GM12878 (cell line): ENCODE results near the gene SEMA3B. TPM values are rescaled to one million over a fixed set of nuclear protein-coding genes. Genes with fewer than 3 reads are reported as not detected.
A peak's percentile ranks its signal among the peaks of the same experiment; 100 is the strongest.

Experiments
- ATAC-seq: fragments of 200-7000 bp; cut with Tn5 transposase; 3 replicates; pipeline ENCODE4 v1.9.1; 2020; ENCODE audit warnings: mild to moderate bottlenecking, moderate library complexity
- BruUV-seq: library from RNA; stranded (reverse); fragments of 400-500 nt; replicated peaks from 2 replicates; lab custom pipeline; 2021; lab: Mats Ljungman, UMichigan
- CTCF ChIA-PET: fragments of 300-600 bp; sonication (Branson Sonifier 250); formaldehyde crosslinking; extraction: SDS; loops from one replicate; lab custom pipeline; 2021; ENCODE audit warnings: inconsistent platforms; lab: Yijun Ruan, JAX
- POLR2A ChIA-PET: fragments of 350-600 bp; formaldehyde crosslinking; extraction: SDS; loops from one replicate; lab custom pipeline; 2021; ENCODE audit warnings: inconsistent platforms; lab: Charles Lee
- RAD21 ChIA-PET: fragments of 300-600 bp; sonication (Branson Sonifier 250); formaldehyde crosslinking; loops from one replicate; lab custom pipeline; 2023; ENCODE audit warnings: antibody characterized with exemption; ENCODE audit not compliant: unreplicated experiment; lab: Charles Lee
- SMC1A ChIA-PET: fragments of 300-600 bp; sonication (Branson Sonifier 250); formaldehyde crosslinking; loops from one replicate; lab custom pipeline; 2023; ENCODE audit not compliant: unreplicated experiment, uncharacterized antibody; lab: Charles Lee
- DNase-seq: peaks from one replicate; pipeline ENCODE4 v3.0.0-alpha.2; 2011; ENCODE audit warnings: low read depth, low spot score
- FAIRE-seq: peaks from 3 replicates; lab custom pipeline; 2011; peaks lifted over from hg19 to GRCh38; lab: Jason Lieb, UNC
- H2AFZ ChIP-seq: 2 replicates; pipeline ENCODE4 v1.6.0; 2011; ENCODE audit warnings: low read depth, low read length, control low read depth; ENCODE audit not compliant: control insufficient read depth
- H3K27ac ChIP-seq: 2 replicates; pipeline ENCODE4 v1.5.1; 2011; ENCODE audit warnings: control low read depth; ENCODE audit not compliant: control insufficient read depth, insufficient read depth
- H3K27me3 ChIP-seq, 2 experiments: replicated peaks in 1 of 2; 2 replicates each; pipeline versions ENCODE4 v1.6.0 to v1.6.1; 2011; ENCODE audit warnings: low read length in 1 of 2; ENCODE audit not compliant: control insufficient read depth in 2 of 2, insufficient read depth in 2 of 2
- H3K36me3 ChIP-seq, 2 experiments: 2 replicates each; pipeline ENCODE4 v1.5.1; 2011; ENCODE audit warnings: low read length in 1 of 2; ENCODE audit not compliant: control insufficient read depth in 2 of 2, insufficient read depth in 2 of 2
- H3K4me1 ChIP-seq: 2 replicates; pipeline ENCODE4 v1.6.1; 2011; ENCODE audit warnings: mild to moderate bottlenecking, low read length, moderate library complexity, mixed read lengths; ENCODE audit not compliant: control insufficient read depth, insufficient read depth
- H3K4me2 ChIP-seq: 2 replicates; pipeline ENCODE4 v1.6.0; 2011; ENCODE audit warnings: control low read depth; ENCODE audit not compliant: control insufficient read depth, insufficient read depth
- H3K4me3 ChIP-seq: fragments of 200-600 bp; sonication (generic); 2 replicates; pipeline ENCODE4 v1.5.1; 2016
- H3K79me2 ChIP-seq: 2 replicates; pipeline ENCODE4 v1.6.0; 2011; ENCODE audit warnings: low read length; ENCODE audit not compliant: control insufficient read depth, insufficient read depth
- H3K9ac ChIP-seq: 2 replicates; pipeline ENCODE4 v1.8.0; 2011; ENCODE audit warnings: low read length, control low read depth, mixed read lengths; ENCODE audit not compliant: control insufficient read depth, insufficient read depth
- H3K9me3 ChIP-seq: replicated peaks from 3 replicates; pipeline ENCODE4 v1.5.1; 2011; ENCODE audit warnings: mild to moderate bottlenecking, low read length; ENCODE audit not compliant: control insufficient read depth, insufficient read depth
- H4K20me1 ChIP-seq: 2 replicates; pipeline ENCODE4 v1.6.0; 2011; ENCODE audit not compliant: control insufficient read depth, insufficient read depth
- ATF7 ChIP-seq: fragments of 450-650 bp; IDR thresholded peaks from 2 replicates; pipeline ENCODE4 v1.6.1; 2016; ENCODE audit warnings: low read depth, mild to moderate bottlenecking
- BCLAF1 ChIP-seq: fragments of 450-650 bp; IDR thresholded peaks from 2 replicates; pipeline ENCODE4 v1.6.1; 2017; ENCODE audit warnings: antibody characterized with exemption, mild to moderate bottlenecking, moderate library complexity
- CHD1 ChIP-seq: IDR thresholded peaks from 2 replicates; pipeline ENCODE4 v1.6.1; 2012; ENCODE audit warnings: low read depth, low read length, improper control_type of control experiment
- GATAD2B ChIP-seq: fragments of 450-650 bp; conservative IDR thresholded peaks from 2 replicates; pipeline ENCODE4 v1.6.1; 2017; ENCODE audit warnings: low read depth, mild to moderate bottlenecking, moderate library complexity
- HDAC2 ChIP-seq: fragments of 200-600 bp; sonication (generic); IDR thresholded peaks from 2 replicates; pipeline ENCODE4 v1.6.1; 2017
- MAX ChIP-seq: IDR thresholded peaks from 2 replicates; pipeline ENCODE4 v1.6.1; 2012; ENCODE audit warnings: low read depth, low read length, improper control_type of control experiment
- MXI1 ChIP-seq: fragments of 150-350 bp; IDR thresholded peaks from 2 replicates; pipeline ENCODE4 v1.6.1; 2011; ENCODE audit warnings: low read depth, mild to moderate bottlenecking, inconsistent platforms, low read length, improper control_type of control experiment
- SIN3A ChIP-seq: IDR thresholded peaks from 2 replicates; pipeline ENCODE4 v1.6.1; 2012; ENCODE audit warnings: low read depth, low read length, improper control_type of control experiment
- SPI1 ChIP-seq: IDR thresholded peaks from 2 replicates; pipeline ENCODE4 v1.6.1; 2011; ENCODE audit warnings: low read depth, mild to moderate bottlenecking, low read length, moderate library complexity, borderline replicate concordance; ENCODE audit not compliant: insufficient read depth
- TAF1 ChIP-seq: IDR thresholded peaks from 2 replicates; pipeline ENCODE4 v1.6.1; 2011; ENCODE audit warnings: mild to moderate bottlenecking, low read depth, low read length, borderline replicate concordance
- TCF12 ChIP-seq: IDR thresholded peaks from 2 replicates; pipeline ENCODE4 v1.6.1; 2011; ENCODE audit warnings: low read depth, mild to moderate bottlenecking, low read length
- USF1 ChIP-seq: IDR thresholded peaks from 2 replicates; pipeline ENCODE4 v1.6.1; 2011; ENCODE audit warnings: borderline replicate concordance, low read depth, mild to moderate bottlenecking, moderate library complexity, mixed read lengths, low read length; ENCODE audit not compliant: insufficient read depth; ENCODE audit errors: extremely low read length
- WGBS: methylation state at CpG from one replicate; pipeline ENCODE4 v1.1.6; 2016; ENCODE audit warnings: low lambda C conversion rate; ENCODE audit not compliant: insufficient replicate concordance, insufficient coverage; ENCODE audit errors: missing lambda C conversion rate; 5-methylcytosine and 5-hydroxymethylcytosine counted together
- in situ Hi-C: fragments of 300-500 bp; cut with MboI; formaldehyde crosslinking; loops from 9 replicates; pipeline ENCODE4 v1.14.3; 2018; ENCODE audit warnings: mixed read lengths
- intact Hi-C: fragments of 100-400 bp; cut with micrococcal nuclease; formaldehyde crosslinking; loops from one replicate; pipeline ENCODE4 v1.14.2; 2022; ENCODE audit not compliant: unreplicated experiment
- polyA plus RNA-seq, 11 experiments: library from polyadenylated mRNA; depleted of rRNA in 4 of 11; unstranded in 6 of 11; stranded (reverse) in 5 of 11; fragments of >200 nt; fragmentation: Nextera tagmentation in 4 of 11; fragmentation: Illumina TruSeq in 1 of 11; extraction: Ambion mirVana in 4 of 11; extraction: Trizol in 1 of 11; gene quantifications; 1 replicate in 1 of 11; 2 replicates in 10 of 11; pipeline versions ENCODE4 v1.2.1 to v1.2.3, GENCODE V29; 2011 to 2016; ENCODE audit warnings: inconsistent platforms in 2 of 11, missing spikeins in 2 of 11, low read depth in 1 of 11
- total RNA-seq, 4 experiments: library from RNA; depleted of rRNA in 3 of 4; stranded (reverse); fragments of >200 nt in 3 of 4; fragmentation: Illumina TruSeq in 1 of 4; extraction: Trizol in 1 of 4; gene quantifications; 2 replicates each; pipeline versions ENCODE4 v1.2.1 to v1.2.3, GENCODE V29; 2013 to 2021
- TF ChIP-seq, protein P1 (sequence below): fragments of 450-650 bp; formaldehyde crosslinking; IDR thresholded peaks from 2 replicates; pipeline ENCODE4 v1.4.0; 2020; ENCODE audit warnings: mild to moderate bottlenecking, moderate library complexity
- TF ChIP-seq, protein P2 (sequence below): IDR thresholded peaks from 2 replicates; pipeline ENCODE4 v1.6.1; 2011; ENCODE audit warnings: low read depth, mild to moderate bottlenecking, low read length, moderate library complexity, borderline replicate concordance; ENCODE audit errors: extremely low read depth

The SEMA3B gene
- total and polyA plus RNA-seq, 10 of the 15 experiments (the other 5 are each of a cell fraction or from before 2014, with no cell fraction given) = 0.06 to 0.59 (median 0.14) TPM; not detected in 2

GRCh38 chr3:50320853-50321335 lies 51.9 kb downstream of the SEMA3B start:
- DNase-seq = no peak
- H3K4me1 ChIP-seq = peaks cover 23% of the 10 kb centered on the region
- ChIA-PET CTCF (interaction anchor here (0.5 to 5.1 kb wide), 5 partner anchors 15 to 48 kb away, joined by 3 to 72 read pairs (median 3); partner anchors contain the start of genes HYAL3, NAA80 and RASSF1), SMC1A (no interaction called here), POLR2A (interaction anchor here (0.5 to 2.0 kb wide), 5 partner anchors 15 to 1733 kb away, joined by 3 to 12 read pairs (median 4); partner anchors contain the start of genes HYAL3 and NAA80), RAD21 (interaction anchor here (0.6 to 1.6 kb wide), 7 partner anchors 16 to 232 kb away, joined by 3 to 6 read pairs (median 3); partner anchors contain the start of genes HYAL3, IFRD2, NAA80 and RBM5)
- peaks cover 2 to 4% of the 10 kb centered on the region in 2 experiments; a peak in 2 of 4 replicates for H3K36me3 ChIP-seq
- under 1% methylated on average over 38 of the region's 45 CpGs for WGBS
- peak overlapping the region; percentile 92 for H2AFZ ChIP-seq
- peak; percentile 74 for ATAC-seq
- BruUV-seq = no TSS peak
- no peaks in the 10 kb centered on the region for H3K9me3 ChIP-seq
- in situ Hi-C loops = no loop called here
- no peaks in the 10 kb centered on the region for H3K27me3 ChIP-seq
- peak overlapping the region; percentile 70 for H3K4me3 ChIP-seq
- H3K9ac ChIP-seq = peak overlapping the region; percentile 83
- peak overlapping the region; percentile 88 for H3K27ac ChIP-seq
- FAIRE-seq = no peak
- peaks cover 5% of the 10 kb centered on the region for H3K79me2 ChIP-seq
- H3K4me2 ChIP-seq = peak overlapping the region; percentile 64
- no peaks in the 10 kb centered on the region for H4K20me1 ChIP-seq
- intact Hi-C loops = loop anchor here (1.0 kb wide), 1 partner anchor 22 kb away; the partner anchor contains the start of genes HYAL3 and NAA80
- TF ChIP-seq, protein P1, sequence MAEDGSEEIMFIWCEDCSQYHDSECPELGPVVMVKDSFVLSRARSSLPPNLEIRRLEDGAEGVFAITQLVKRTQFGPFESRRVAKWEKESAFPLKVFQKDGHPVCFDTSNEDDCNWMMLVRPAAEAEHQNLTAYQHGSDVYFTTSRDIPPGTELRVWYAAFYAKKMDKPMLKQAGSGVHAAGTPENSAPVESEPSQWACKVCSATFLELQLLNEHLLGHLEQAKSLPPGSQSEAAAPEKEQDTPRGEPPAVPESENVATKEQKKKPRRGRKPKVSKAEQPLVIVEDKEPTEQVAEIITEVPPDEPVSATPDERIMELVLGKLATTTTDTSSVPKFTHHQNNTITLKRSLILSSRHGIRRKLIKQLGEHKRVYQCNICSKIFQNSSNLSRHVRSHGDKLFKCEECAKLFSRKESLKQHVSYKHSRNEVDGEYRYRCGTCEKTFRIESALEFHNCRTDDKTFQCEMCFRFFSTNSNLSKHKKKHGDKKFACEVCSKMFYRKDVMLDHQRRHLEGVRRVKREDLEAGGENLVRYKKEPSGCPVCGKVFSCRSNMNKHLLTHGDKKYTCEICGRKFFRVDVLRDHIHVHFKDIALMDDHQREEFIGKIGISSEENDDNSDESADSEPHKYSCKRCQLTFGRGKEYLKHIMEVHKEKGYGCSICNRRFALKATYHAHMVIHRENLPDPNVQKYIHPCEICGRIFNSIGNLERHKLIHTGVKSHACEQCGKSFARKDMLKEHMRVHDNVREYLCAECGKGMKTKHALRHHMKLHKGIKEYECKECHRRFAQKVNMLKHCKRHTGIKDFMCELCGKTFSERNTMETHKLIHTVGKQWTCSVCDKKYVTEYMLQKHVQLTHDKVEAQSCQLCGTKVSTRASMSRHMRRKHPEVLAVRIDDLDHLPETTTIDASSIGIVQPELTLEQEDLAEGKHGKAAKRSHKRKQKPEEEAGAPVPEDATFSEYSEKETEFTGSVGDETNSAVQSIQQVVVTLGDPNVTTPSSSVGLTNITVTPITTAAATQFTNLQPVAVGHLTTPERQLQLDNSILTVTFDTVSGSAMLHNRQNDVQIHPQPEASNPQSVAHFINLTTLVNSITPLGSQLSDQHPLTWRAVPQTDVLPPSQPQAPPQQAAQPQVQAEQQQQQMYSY (CRISPR knock-in tag) = no peak
- 0 out of 2 replicates have a peak, but pooled peaks have one; percentile 12 for TF ChIP-seq TAF1
- TF ChIP-seq SIN3A = no peak
- no peak for TF ChIP-seq SPI1
- no peak for TF ChIP-seq TCF12
- TF ChIP-seq, protein P2, sequence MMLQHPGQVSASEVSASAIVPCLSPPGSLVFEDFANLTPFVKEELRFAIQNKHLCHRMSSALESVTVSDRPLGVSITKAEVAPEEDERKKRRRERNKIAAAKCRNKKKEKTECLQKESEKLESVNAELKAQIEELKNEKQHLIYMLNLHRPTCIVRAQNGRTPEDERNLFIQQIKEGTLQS = 0 out of 2 replicates have a peak, but pooled peaks have one; percentile 21
- no peak for TF ChIP-seq BCLAF1
- no peak for TF ChIP-seq CHD1
- peak; percentile 71 for TF ChIP-seq MXI1
- peak; percentile 81 for TF ChIP-seq USF1
- TF ChIP-seq GATAD2B = 0 out of 2 replicates have a peak, but pooled peaks have one; percentile 93
- 0 out of 2 replicates have a peak, but pooled peaks have one; percentile 60 for TF ChIP-seq HDAC2
- peak; percentile 42; the same call in 1 of the 2 replicates for TF ChIP-seq MAX
- no peak for TF ChIP-seq ATF7
